ENCODE data around the gene GPR15. TPM values are rescaled to one million over a fixed set of nuclear protein-coding genes. Genes with fewer than 3 reads are reported as not detected.

Gene GPR15
- 1 to 10 TPM; 2.8 to 3.0 TPM for total RNA-seq

DNA sequence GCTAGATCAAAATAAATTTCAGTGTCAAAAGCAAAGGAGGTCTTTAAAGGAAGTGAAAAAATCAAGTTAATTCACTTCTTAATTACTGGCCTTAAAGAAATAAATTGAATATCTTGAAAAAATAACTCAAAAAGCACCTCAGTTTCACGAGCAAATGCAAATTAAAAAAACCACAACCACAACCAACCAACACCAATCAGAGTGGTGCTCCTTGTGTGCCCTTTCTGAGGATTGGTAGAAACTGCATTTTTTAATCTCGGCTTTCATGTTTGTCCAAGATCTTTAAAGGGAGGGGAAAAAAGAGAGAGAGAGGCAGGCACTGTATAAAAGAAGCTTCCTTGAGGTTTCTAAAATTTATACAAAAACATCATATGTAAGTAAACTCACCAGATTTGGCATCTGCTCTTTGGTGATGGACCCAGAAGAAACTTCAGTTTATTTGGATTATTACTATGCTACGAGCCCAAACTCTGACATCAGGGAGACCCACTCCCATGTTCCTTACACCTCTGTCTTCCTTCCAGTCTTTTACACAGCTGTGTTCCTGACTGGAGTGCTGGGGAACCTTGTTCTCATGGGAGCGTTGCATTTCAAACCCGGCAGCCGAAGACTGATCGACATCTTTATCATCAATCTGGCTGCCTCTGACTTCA, at the start of gene GPR15:
GPR15 (plus strand) TSS at position 357 of the 653 bp plus-strand sequence; CDS start at position 413, 56 bp downstream.
- H3K4me3 Mint-ChIP-seq, result peak within 1 kb of the TSS; percentile 38
- ChIA-PET CTCF (interaction anchor here (0.8 to 1.9 kb wide), 3 partner anchors 32 to 70 kb away, joined by 3 to 5 read pairs (median 3); no protein-coding TSS in a partner anchor), POLR2A (interaction anchor here (1.8 to 2.4 kb wide), 3 partner anchors 9 to 22 kb away, joined by 4 to 12 read pairs (median 9); partner anchors contain the start of gene CLDND1)
- H3K27me3 Mint-ChIP-seq, result no peaks in the 10 kb centered on the region
- peaks cover 10% of the 10 kb centered on the region for H3K36me3 Mint-ChIP-seq
- peaks cover 32% of the 10 kb centered on the region for H3K4me1 Mint-ChIP-seq (ENCODE audit: low read depth)
- no peaks in the 10 kb centered on the region for H3K9me3 Mint-ChIP-seq
- H3K27ac Mint-ChIP-seq, result peak within 1 kb of the TSS; percentile 50
- intact Hi-C loops (cut with micrococcal nuclease), result no loop called here
- DNase-seq, result no peak

GRCh38 chr3:98482717-98483482, 48.9 kb upstream of the GPR15 start:
- H3K27ac Mint-ChIP-seq, result no peak overlapping the region
- intact Hi-C loops (cut with micrococcal nuclease), result no loop called here
- H3K4me3 Mint-ChIP-seq, result no peak overlapping the region
- H3K9me3 Mint-ChIP-seq, result peaks cover 34% of the 10 kb centered on the region
- H3K36me3 Mint-ChIP-seq, result peaks cover 10% of the 10 kb centered on the region
- peaks cover 4% of the 10 kb centered on the region for H3K27me3 Mint-ChIP-seq
- CTCF ChIA-PET, result interaction anchor here (1.5 kb wide), 1 partner anchor 18 kb away, joined by 3 read pairs; no protein-coding TSS in a partner anchor
- POLR2A ChIA-PET, result no interaction called here
- H3K4me1 Mint-ChIP-seq (ENCODE audit: low read depth), result no peaks in the 10 kb centered on the region
- no peak for DNase-seq

- intact Hi-C loops (cut with micrococcal nuclease), result no loop called here
- CTCF ChIA-PET, result interaction anchor here (1.5 kb wide), 1 partner anchor 18 kb away, joined by 3 read pairs; no protein-coding TSS in a partner anchor
- peaks cover 37% of the 10 kb centered on the region for H3K9me3 Mint-ChIP-seq
Measured at GRCh38 chr3:98483626-98484025, 48.2 kb upstream of the GPR15 start.

DNA sequence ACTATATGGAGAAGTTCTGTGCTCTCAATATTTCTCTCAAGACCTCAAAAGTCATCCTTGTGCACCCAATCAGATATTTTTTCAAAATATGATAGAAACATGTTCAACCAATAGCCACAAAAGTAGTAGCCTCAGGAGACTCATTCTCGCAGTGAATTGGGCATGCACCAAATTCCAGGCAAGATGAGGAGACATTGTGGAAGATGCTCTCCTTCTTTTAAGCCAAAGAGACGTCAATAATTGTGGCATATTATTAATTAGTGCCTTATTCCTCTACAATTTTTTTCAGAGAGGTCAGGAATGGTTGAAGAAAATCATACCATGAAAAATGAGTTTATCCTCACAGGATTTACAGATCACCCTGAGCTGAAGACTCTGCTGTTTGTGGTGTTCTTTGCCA, 34.4 kb upstream of the GPR15 start, which contains the start of gene OR5K2:
OR5K2 (plus strand) TSS at position 301 of the 400 bp plus-strand sequence; CDS start at position 301, 0 bp downstream.
- no peak for DNase-seq
- Mint-ChIP-seq H3K4me1 (ENCODE audit: low read depth) (peaks cover 4% of the 10 kb centered on the region), H3K27ac (no peak within 1 kb of the TSS), H3K36me3 (no peaks in the 10 kb centered on the region), H3K9me3 (no peaks in the 10 kb centered on the region), H3K4me3 (no peak within 1 kb of the TSS), H3K27me3 (no peaks in the 10 kb centered on the region)
- CTCF ChIA-PET, result no interaction called here
- intact Hi-C loops (cut with micrococcal nuclease), result no loop called here
- POLR2A ChIA-PET, result no interaction called here

More at GRCh38 chr3:98483626-98484025, 48.2 kb upstream of the GPR15 start:
- Mint-ChIP-seq H3K27ac (no peak overlapping the region), H3K4me1 (ENCODE audit: low read depth) (no peaks in the 10 kb centered on the region), H3K4me3 (no peak overlapping the region), H3K36me3 (peaks cover 13% of the 10 kb centered on the region), H3K27me3 (peaks cover 4% of the 10 kb centered on the region)
- DNase-seq, result no peak
- POLR2A ChIA-PET, result no interaction called here

DNA sequence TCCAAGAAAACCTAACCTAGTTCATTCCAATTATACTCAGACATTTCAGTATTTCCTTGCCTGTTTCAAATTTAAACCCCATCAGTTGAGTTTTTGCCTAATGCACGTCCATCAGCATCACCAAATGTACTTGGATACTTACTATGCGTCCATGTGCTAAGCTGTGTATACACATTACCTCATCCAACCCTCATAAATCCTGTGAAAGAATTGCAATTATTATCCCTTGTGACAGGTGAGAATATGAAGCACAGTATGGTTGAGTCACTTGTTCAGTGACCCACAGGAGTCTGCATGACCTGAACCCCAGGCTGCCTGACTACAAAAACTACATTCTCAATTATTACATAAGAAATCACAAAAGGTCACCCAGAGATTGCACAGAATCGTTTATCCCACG, 31.8 kb upstream of the GPR15 start:
- no peaks in the 10 kb centered on the region for H3K27me3 Mint-ChIP-seq
- peaks cover 11% of the 10 kb centered on the region for H3K4me1 Mint-ChIP-seq (ENCODE audit: low read depth)
- CTCF ChIA-PET, result no interaction called here
- no peak overlapping the region for H3K27ac Mint-ChIP-seq
- intact Hi-C loops (cut with micrococcal nuclease), result no loop called here
- POLR2A ChIA-PET, result no interaction called here
- H3K36me3 Mint-ChIP-seq, result no peaks in the 10 kb centered on the region
- H3K9me3 Mint-ChIP-seq, result no peaks in the 10 kb centered on the region
- H3K4me3 Mint-ChIP-seq, result no peak overlapping the region
- no peak for DNase-seq

GRCh38 chr3:98501270-98501669, 30.5 kb upstream of the GPR15 start:
- DNase-seq, result no peak
- Mint-ChIP-seq H3K4me1 (ENCODE audit: low read depth) (peaks cover 11% of the 10 kb centered on the region), H3K27me3 (no peaks in the 10 kb centered on the region), H3K9me3 (no peaks in the 10 kb centered on the region), H3K36me3 (peaks cover 3% of the 10 kb centered on the region), H3K4me3 (no peak overlapping the region), H3K27ac (no peak overlapping the region)
- ChIA-PET POLR2A (no interaction called here), CTCF (interaction anchor here (1.0 to 1.1 kb wide), 2 partner anchors 18 to 101 kb away, joined by 3 read pairs; no protein-coding TSS in a partner anchor)
- intact Hi-C loops (cut with micrococcal nuclease), result no loop called here

DNA sequence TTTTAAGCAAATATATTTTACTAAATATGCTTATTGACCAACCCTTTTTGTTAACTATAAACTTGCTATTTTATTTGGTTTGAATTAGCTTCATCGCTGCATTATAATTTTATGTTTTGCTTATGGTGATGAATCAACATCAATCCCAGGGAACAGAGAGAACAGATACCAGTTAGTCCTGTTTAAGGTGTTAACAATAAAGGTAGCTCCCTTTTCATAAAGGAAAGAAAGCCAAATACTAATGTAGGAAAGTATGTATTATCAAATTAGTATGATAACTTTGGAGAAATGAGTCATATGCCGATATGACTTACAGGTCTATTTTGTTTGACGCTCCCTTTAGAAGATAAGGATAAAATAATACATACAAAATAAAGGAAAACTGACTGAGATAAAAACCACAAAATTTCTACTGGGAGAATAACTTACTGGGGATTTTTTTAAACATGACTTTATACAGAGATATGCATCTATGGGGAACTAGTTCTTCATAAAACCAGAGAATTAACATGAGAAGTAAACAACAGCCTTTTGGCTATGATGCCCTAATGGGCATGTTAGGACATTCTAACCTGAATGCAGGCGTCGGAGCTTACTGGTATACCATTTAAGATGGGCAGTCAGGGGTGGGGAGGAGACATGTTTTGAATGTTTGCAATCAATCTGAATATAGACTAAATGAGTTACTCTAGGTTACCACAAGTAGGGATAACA, 29.8 kb upstream of the GPR15 start:
- Mint-ChIP-seq H3K36me3 (peaks cover 8% of the 10 kb centered on the region), H3K27ac (no peak overlapping the region), H3K9me3 (no peaks in the 10 kb centered on the region), H3K27me3 (no peaks in the 10 kb centered on the region), H3K4me3 (no peak overlapping the region), H3K4me1 (ENCODE audit: low read depth) (peaks cover 11% of the 10 kb centered on the region)
- ChIA-PET CTCF (interaction anchor here (1.0 to 1.1 kb wide), 2 partner anchors 19 to 100 kb away, joined by 3 read pairs; no protein-coding TSS in a partner anchor), POLR2A (no interaction called here)
- no peak for DNase-seq
- intact Hi-C loops (cut with micrococcal nuclease), result no loop called here

- no peaks in the 10 kb centered on the region for H3K9me3 Mint-ChIP-seq
- CTCF ChIA-PET, result no interaction called here
- H3K27me3 Mint-ChIP-seq, result no peaks in the 10 kb centered on the region
- peaks cover 21% of the 10 kb centered on the region for H3K4me1 Mint-ChIP-seq (ENCODE audit: low read depth)
- peaks cover 18% of the 10 kb centered on the region for H3K36me3 Mint-ChIP-seq
- POLR2A ChIA-PET, result no interaction called here
- DNase-seq, result no peak
- no peak overlapping the region for H3K4me3 Mint-ChIP-seq
- intact Hi-C loops (cut with micrococcal nuclease), result no loop called here
- no peak overlapping the region for H3K27ac Mint-ChIP-seq
Measured at GRCh38 chr3:98504539-98504938, 27.2 kb upstream of the GPR15 start.

GRCh38 chr3:98508582-98508981, 23.2 kb upstream of the GPR15 start:
- H3K27ac Mint-ChIP-seq, result no peak overlapping the region
- ChIA-PET CTCF (interaction anchor here (0.8 to 1.2 kb wide), 2 partner anchors 64 to 94 kb away, joined by 3 read pairs; no protein-coding TSS in a partner anchor), POLR2A (no interaction called here)
- peaks cover 24% of the 10 kb centered on the region for H3K4me1 Mint-ChIP-seq (ENCODE audit: low read depth)
- no peaks in the 10 kb centered on the region for H3K9me3 Mint-ChIP-seq
- no peak for DNase-seq
- no peak overlapping the region for H3K4me3 Mint-ChIP-seq
- no peaks in the 10 kb centered on the region for H3K27me3 Mint-ChIP-seq
- peaks cover 48% of the 10 kb centered on the region for H3K36me3 Mint-ChIP-seq
- intact Hi-C loops (cut with micrococcal nuclease), result no loop called here

DNA sequence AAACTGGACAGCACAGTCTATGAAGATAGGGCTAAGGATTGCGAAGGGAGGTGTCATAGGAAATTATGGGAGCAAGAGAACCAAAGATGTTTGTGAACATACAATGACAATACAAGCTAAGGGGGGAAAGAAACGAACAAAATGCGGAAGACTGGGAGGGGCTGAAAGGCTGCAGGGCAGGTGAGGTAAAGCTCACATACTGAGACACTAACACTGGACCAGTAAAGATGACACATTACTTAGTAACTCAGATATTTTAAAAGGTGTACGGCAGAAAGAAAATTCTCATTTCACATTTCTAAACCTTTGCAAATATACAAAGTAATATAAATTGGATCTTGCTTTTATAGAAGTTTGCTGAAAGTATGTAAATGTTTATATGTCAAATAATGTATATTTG, 19.2 kb upstream of the GPR15 start:
- H3K9me3 Mint-ChIP-seq, result no peaks in the 10 kb centered on the region
- ChIA-PET CTCF (interaction anchor here (0.7 kb wide), 1 partner anchor 85 kb away, joined by 3 read pairs; no protein-coding TSS in a partner anchor), POLR2A (no interaction called here)
- H3K4me1 Mint-ChIP-seq (ENCODE audit: low read depth), result peaks cover 44% of the 10 kb centered on the region
- no peak for DNase-seq
- H3K4me3 Mint-ChIP-seq, result no peak overlapping the region
- H3K36me3 Mint-ChIP-seq, result peaks cover 66% of the 10 kb centered on the region
- no peak overlapping the region for H3K27ac Mint-ChIP-seq
- H3K27me3 Mint-ChIP-seq, result no peaks in the 10 kb centered on the region
- intact Hi-C loops (cut with micrococcal nuclease), result no loop called here

DNA sequence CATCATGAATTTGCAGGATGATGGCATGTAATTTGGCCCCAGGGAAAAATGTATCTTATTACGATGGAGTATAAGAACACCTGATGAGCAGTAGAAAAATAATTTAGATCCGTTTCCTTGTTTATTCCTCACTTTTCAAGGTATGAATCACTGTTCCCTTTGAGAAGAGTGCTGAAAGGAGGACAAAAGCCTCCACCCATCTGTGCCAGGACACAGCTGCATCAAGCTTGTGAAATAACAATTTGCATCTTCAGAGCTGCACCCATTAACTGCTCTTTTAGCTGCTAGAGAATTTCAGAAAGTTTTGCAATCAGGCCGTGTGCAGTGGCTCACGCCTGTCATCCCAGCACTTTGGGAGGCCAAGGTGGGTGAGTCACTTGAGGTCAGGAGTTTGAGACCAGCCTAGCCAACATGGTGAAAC, 18.7 kb upstream of the GPR15 start:
- H3K27ac Mint-ChIP-seq, result no peak overlapping the region
- peaks cover 45% of the 10 kb centered on the region for H3K4me1 Mint-ChIP-seq (ENCODE audit: low read depth)
- DNase-seq, result peak; percentile 50
- CTCF ChIA-PET, result no interaction called here
- peaks cover 68% of the 10 kb centered on the region for H3K36me3 Mint-ChIP-seq
- intact Hi-C loops (cut with micrococcal nuclease), result no loop called here
- POLR2A ChIA-PET, result no interaction called here
- H3K9me3 Mint-ChIP-seq, result no peaks in the 10 kb centered on the region
- H3K27me3 Mint-ChIP-seq, result no peaks in the 10 kb centered on the region
- no peak overlapping the region for H3K4me3 Mint-ChIP-seq

GRCh38 chr3:98513736-98514135, 18.0 kb upstream of the GPR15 start:
- no peak overlapping the region for H3K4me3 Mint-ChIP-seq
- no peaks in the 10 kb centered on the region for H3K27me3 Mint-ChIP-seq
- H3K36me3 Mint-ChIP-seq, result peaks cover 71% of the 10 kb centered on the region
- ChIA-PET POLR2A (no interaction called here), CTCF (interaction anchor here (0.6 to 0.7 kb wide), 2 partner anchors 169 to 412 kb away, joined by 3 to 4 read pairs; no protein-coding TSS in a partner anchor)
- intact Hi-C loops (cut with micrococcal nuclease), result no loop called here
- H3K4me1 Mint-ChIP-seq (ENCODE audit: low read depth), result peaks cover 45% of the 10 kb centered on the region
- H3K27ac Mint-ChIP-seq, result no peak overlapping the region
- no peak for DNase-seq
- no peaks in the 10 kb centered on the region for H3K9me3 Mint-ChIP-seq
